ENCODE results near the gene PNKP.

PNKP gene

DNA sequence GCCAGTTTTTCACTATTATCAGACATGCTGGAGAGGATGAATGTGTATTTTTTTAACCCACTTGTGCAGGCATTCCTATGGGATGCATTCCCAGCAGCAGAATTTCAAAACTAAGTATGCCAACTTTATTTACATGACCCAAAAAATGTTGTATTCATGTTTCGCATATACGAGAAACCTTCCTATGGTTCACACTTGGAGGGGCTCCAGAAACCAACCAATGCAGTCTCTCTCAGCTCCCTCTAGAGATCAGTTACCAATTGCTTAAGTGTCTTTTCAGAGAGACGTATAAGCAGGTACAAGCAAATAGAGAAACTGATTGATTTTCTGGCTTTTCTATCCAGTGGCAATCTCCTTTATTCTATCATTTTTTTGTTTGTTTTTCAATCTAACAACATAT is 22.0 kb downstream of the PNKP start:
- ATAC-seq, result no peak
- no peak for TF ChIP-seq CSDC2 (CRISPR knock-in tag; IDR thresholded peaks at IDR 0.05)
- TF ChIP-seq RARB (CRISPR knock-in tag; IDR thresholded peaks at IDR 0.05), result no peak
- no peak for TF ChIP-seq CSRNP3 (CRISPR knock-in tag; IDR thresholded peaks at IDR 0.05)
- no peak for TF ChIP-seq ISL1 (CRISPR knock-in tag; IDR thresholded peaks at IDR 0.05)
- no peak for TF ChIP-seq ZNF70 (CRISPR knock-in tag; IDR thresholded peaks at IDR 0.05)
- TF ChIP-seq GLIS3 (CRISPR knock-in tag; IDR thresholded peaks at IDR 0.05), result no peak
- TF ChIP-seq TCF4 (CRISPR knock-in tag; IDR thresholded peaks at IDR 0.05; ENCODE audit: borderline replicate concordance), result no peak

DNA sequence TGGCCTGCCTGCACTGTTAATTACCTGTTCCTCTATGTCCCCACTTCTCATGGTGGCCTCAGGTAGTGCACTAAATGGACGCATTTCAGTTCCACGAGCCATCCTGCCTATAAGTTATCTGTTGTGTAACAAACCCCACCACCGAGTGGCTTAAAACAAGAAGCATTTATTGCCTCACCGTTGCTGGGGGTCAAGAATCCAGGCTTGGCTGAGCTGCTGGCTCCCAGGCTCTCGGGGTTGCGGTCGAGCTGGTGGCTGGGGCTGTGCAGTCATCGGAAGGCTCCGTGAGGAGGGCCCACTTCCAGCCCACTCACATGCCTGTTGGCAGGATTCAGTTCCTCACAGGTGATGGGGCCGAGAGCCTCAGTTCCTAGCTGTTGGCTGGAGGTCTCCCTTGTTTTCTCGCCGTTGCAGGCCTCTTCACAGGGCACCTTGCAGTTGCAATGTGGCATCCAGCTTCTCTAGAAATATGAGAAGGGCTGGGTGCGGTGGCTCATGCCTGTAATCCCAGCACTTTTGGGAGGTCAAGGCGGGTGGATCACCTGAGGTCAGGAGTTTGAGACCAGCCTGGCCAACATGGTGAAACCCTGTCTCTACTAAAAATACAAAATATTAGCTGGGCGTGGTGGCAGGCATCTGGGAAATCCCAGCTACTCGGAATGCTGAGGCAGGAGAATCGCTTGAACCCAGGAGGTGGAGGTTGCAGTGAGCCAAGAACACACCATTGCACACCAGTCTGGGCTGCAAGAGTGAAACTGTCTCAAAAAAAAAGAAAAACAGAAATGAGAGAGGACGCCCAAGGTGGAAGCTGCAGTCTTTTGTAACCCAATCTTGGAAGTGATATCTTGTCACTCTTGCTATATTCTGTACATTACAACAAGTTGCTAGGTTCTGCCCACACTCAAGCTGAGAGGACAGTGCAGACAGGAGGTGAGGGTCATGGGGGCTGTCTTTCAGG is 23.0 kb downstream of the PNKP start:
- no peak for ATAC-seq
- no peak for TF ChIP-seq ZFP3 (CRISPR knock-in tag; IDR thresholded peaks at IDR 0.05)
- no peak for TF ChIP-seq SNAI2 (CRISPR knock-in tag; IDR thresholded peaks at IDR 0.05)
- no peak for TF ChIP-seq GLIS3 (CRISPR knock-in tag; IDR thresholded peaks at IDR 0.05)
- TF ChIP-seq, protein P1, sequence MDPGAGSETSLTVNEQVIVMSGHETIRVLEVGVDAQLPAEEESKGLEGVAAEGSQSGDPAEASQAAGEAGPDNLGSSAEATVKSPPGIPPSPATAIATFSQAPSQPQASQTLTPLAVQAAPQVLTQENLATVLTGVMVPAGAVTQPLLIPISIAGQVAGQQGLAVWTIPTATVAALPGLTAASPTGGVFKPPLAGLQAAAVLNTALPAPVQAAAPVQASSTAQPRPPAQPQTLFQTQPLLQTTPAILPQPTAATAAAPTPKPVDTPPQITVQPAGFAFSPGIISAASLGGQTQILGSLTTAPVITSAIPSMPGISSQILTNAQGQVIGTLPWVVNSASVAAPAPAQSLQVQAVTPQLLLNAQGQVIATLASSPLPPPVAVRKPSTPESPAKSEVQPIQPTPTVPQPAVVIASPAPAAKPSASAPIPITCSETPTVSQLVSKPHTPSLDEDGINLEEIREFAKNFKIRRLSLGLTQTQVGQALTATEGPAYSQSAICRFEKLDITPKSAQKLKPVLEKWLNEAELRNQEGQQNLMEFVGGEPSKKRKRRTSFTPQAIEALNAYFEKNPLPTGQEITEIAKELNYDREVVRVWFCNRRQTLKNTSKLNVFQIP (CRISPR knock-in tag; IDR thresholded peaks at IDR 0.05; ENCODE audit: borderline replicate concordance, low read depth), result no peak
- TF ChIP-seq, protein P2, sequence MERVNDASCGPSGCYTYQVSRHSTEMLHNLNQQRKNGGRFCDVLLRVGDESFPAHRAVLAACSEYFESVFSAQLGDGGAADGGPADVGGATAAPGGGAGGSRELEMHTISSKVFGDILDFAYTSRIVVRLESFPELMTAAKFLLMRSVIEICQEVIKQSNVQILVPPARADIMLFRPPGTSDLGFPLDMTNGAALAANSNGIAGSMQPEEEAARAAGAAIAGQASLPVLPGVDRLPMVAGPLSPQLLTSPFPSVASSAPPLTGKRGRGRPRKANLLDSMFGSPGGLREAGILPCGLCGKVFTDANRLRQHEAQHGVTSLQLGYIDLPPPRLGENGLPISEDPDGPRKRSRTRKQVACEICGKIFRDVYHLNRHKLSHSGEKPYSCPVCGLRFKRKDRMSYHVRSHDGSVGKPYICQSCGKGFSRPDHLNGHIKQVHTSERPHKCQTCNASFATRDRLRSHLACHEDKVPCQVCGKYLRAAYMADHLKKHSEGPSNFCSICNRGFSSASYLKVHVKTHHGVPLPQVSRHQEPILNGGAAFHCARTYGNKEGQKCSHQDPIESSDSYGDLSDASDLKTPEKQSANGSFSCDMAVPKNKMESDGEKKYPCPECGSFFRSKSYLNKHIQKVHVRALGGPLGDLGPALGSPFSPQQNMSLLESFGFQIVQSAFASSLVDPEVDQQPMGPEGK (CRISPR knock-in tag; IDR thresholded peaks at IDR 0.05; ENCODE audit: borderline replicate concordance), result no peak
- no peak for TF ChIP-seq OSR1 (CRISPR knock-in tag; IDR thresholded peaks at IDR 0.05)
- TF ChIP-seq PPARA (CRISPR knock-in tag; IDR thresholded peaks at IDR 0.05; ENCODE audit: borderline replicate concordance), result no peak
- no peak for TF ChIP-seq TOX (CRISPR knock-in tag; IDR thresholded peaks at IDR 0.05; ENCODE audit: borderline replicate concordance)
- TF ChIP-seq, protein P3, sequence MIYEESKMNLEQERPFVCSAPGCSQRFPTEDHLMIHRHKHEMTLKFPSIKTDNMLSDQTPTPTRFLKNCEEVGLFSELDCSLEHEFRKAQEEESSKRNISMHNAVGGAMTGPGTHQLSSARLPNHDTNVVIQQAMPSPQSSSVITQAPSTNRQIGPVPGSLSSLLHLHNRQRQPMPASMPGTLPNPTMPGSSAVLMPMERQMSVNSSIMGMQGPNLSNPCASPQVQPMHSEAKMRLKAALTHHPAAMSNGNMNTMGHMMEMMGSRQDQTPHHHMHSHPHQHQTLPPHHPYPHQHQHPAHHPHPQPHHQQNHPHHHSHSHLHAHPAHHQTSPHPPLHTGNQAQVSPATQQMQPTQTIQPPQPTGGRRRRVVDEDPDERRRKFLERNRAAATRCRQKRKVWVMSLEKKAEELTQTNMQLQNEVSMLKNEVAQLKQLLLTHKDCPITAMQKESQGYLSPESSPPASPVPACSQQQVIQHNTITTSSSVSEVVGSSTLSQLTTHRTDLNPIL (CRISPR knock-in tag; IDR thresholded peaks at IDR 0.05; ENCODE audit: low read depth), result no peak
- TF ChIP-seq ZNF8 (CRISPR knock-in tag; IDR thresholded peaks at IDR 0.05), result no peak
- TF ChIP-seq ARNTL (CRISPR knock-in tag; IDR thresholded peaks at IDR 0.05; ENCODE audit: borderline replicate concordance, low read depth), result no peak
- TF ChIP-seq ZNF70 (CRISPR knock-in tag; IDR thresholded peaks at IDR 0.05), result no peak
- TF ChIP-seq CSDC2 (CRISPR knock-in tag; IDR thresholded peaks at IDR 0.05), result no peak
- no peak for TF ChIP-seq RARB (CRISPR knock-in tag; IDR thresholded peaks at IDR 0.05)

GRCh38 chr19:49843265-49843664 is 24.1 kb downstream of the PNKP start:
- TF ChIP-seq, protein P4, sequence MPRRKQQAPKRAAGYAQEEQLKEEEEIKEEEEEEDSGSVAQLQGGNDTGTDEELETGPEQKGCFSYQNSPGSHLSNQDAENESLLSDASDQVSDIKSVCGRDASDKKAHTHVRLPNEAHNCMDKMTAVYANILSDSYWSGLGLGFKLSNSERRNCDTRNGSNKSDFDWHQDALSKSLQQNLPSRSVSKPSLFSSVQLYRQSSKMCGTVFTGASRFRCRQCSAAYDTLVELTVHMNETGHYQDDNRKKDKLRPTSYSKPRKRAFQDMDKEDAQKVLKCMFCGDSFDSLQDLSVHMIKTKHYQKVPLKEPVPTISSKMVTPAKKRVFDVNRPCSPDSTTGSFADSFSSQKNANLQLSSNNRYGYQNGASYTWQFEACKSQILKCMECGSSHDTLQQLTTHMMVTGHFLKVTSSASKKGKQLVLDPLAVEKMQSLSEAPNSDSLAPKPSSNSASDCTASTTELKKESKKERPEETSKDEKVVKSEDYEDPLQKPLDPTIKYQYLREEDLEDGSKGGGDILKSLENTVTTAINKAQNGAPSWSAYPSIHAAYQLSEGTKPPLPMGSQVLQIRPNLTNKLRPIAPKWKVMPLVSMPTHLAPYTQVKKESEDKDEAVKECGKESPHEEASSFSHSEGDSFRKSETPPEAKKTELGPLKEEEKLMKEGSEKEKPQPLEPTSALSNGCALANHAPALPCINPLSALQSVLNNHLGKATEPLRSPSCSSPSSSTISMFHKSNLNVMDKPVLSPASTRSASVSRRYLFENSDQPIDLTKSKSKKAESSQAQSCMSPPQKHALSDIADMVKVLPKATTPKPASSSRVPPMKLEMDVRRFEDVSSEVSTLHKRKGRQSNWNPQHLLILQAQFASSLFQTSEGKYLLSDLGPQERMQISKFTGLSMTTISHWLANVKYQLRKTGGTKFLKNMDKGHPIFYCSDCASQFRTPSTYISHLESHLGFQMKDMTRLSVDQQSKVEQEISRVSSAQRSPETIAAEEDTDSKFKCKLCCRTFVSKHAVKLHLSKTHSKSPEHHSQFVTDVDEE (CRISPR knock-in tag; IDR thresholded peaks at IDR 0.05), result no peak
- no peak for TF ChIP-seq TOX (CRISPR knock-in tag; IDR thresholded peaks at IDR 0.05; ENCODE audit: borderline replicate concordance)
- ATAC-seq, result no peak

All from SK-N-SH treated with all-trans-retinoic acid at 6 μM for 48 hours (cell line).